Keratinocyte (primary cell): ENCODE data around the gene ATAD1. TPM values are rescaled to one million over a fixed set of nuclear protein-coding genes. Genes with fewer than 3 reads are reported as not detected.
A peak's percentile ranks its signal among the peaks of the same experiment; 100 is the strongest.
"Not testable (repeated sequence)": the region's sequence is repeated elsewhere in the genome, so short reads cannot be mapped to it uniquely, and the experiment has no call there.

Source experiments
- DNase-seq: peaks from one replicate; pipeline ENCODE4 v3.0.0-alpha.2; 2011; ENCODE audit warnings: low read depth, missing footprints, low spot score
- FAIRE-seq: peaks from 2 replicates; lab custom pipeline; 2011; peaks lifted over from hg19 to GRCh38; lab: Jason Lieb, UNC
- H2AFZ ChIP-seq: 2 replicates; pipeline ENCODE4 v1.6.0; 2012; ENCODE audit warnings: low read length, control low read depth, inconsistent platforms; ENCODE audit not compliant: control insufficient read depth
- H3K27ac ChIP-seq: 2 replicates; pipeline ENCODE4 v1.5.1; 2011; ENCODE audit warnings: low read length; ENCODE audit not compliant: control insufficient read depth, insufficient read depth
- H3K27me3 ChIP-seq: 3 replicates; pipeline ENCODE4 v1.6.0; 2011; ENCODE audit warnings: low read length; ENCODE audit not compliant: control insufficient read depth, insufficient read depth; ENCODE audit errors: extremely low read depth
- H3K36me3 ChIP-seq, 2 experiments: 2 replicates in 1 of 2; 3 replicates in 1 of 2; pipeline ENCODE4 v1.5.1; 2011; ENCODE audit warnings: low read length in 2 of 2, mild to moderate bottlenecking in 1 of 2; ENCODE audit not compliant: control insufficient read depth in 2 of 2, insufficient read depth in 2 of 2; ENCODE audit errors: extremely low read depth in 1 of 2
- H3K4me1 ChIP-seq: 3 replicates; pipeline ENCODE4 v1.5.1; 2011; ENCODE audit warnings: low read length; ENCODE audit not compliant: control insufficient read depth, insufficient read depth; ENCODE audit errors: extremely low read depth
- H3K4me2 ChIP-seq: 3 replicates; pipeline ENCODE4 v1.6.0; 2011; ENCODE audit warnings: low read depth, low read length; ENCODE audit not compliant: control insufficient read depth, insufficient read depth; ENCODE audit errors: extremely low read depth
- H3K4me3 ChIP-seq, 3 experiments: fragments of 200-600 bp in 1 of 3; sonication (generic) in 1 of 3; 2 replicates in 2 of 3; 3 replicates in 1 of 3; pipeline ENCODE4 v1.5.1; 2011 to 2016; ENCODE audit warnings: low read length in 3 of 3, mild to moderate bottlenecking in 3 of 3, control low read depth in 2 of 3, inconsistent platforms in 1 of 3, low read depth in 1 of 3, mixed read lengths in 1 of 3, mixed run types in 1 of 3, moderate library complexity in 1 of 3; ENCODE audit not compliant: control insufficient read depth in 2 of 3, insufficient read depth in 2 of 3; ENCODE audit errors: extremely low read depth in 1 of 3
- H3K79me2 ChIP-seq: 2 replicates; pipeline ENCODE4 v1.6.0; 2012; ENCODE audit warnings: low read length; ENCODE audit not compliant: control insufficient read depth, insufficient read depth
- H3K9ac ChIP-seq: 3 replicates; pipeline ENCODE4 v1.6.0; 2011; ENCODE audit warnings: low read length; ENCODE audit not compliant: control insufficient read depth, insufficient read depth; ENCODE audit errors: extremely low read depth
- H3K9me1 ChIP-seq: 3 replicates; pipeline ENCODE4 v1.6.0; 2011; ENCODE audit warnings: low read length; ENCODE audit not compliant: control insufficient read depth, insufficient read depth; ENCODE audit errors: extremely low read depth
- H3K9me3 ChIP-seq: 2 replicates; pipeline ENCODE4 v1.5.1; 2012; ENCODE audit warnings: low read depth, low read length; ENCODE audit not compliant: control insufficient read depth
- H4K20me1 ChIP-seq: 3 replicates; pipeline ENCODE4 v1.6.0; 2011; ENCODE audit warnings: low read length; ENCODE audit not compliant: control insufficient read depth, insufficient read depth; ENCODE audit errors: extremely low read depth
- EZH2 ChIP-seq: IDR thresholded peaks from one replicate; pipeline ENCODE4 v1.6.1; 2012; ENCODE audit warnings: inconsistent platforms, mild to moderate bottlenecking, low read length, moderate library complexity
- dilution Hi-C: fragments of 300-500 bp; cut with MboI; formaldehyde crosslinking; loops from one replicate; pipeline ENCODE4 v1.7.0; 2020; ENCODE audit warnings: low sequenced_read_pairs; ENCODE audit not compliant: extremely low pct_ligation_motif_present
- polyA plus RNA-seq, 5 experiments: library from polyadenylated mRNA; depleted of rRNA in 3 of 5; stranded (reverse) in 3 of 5; stranded (forward) in 1 of 5; unstranded in 1 of 5; fragments of >200 nt; gene quantifications; 1 replicate in 1 of 5; 2 replicates in 3 of 5; 3 replicates in 1 of 5; pipeline versions ENCODE4 v1.2.1 to v1.2.3, GENCODE V29; 2011 to 2012; ENCODE audit warnings: missing spikeins in 2 of 5, low read depth in 1 of 5, low replicate concordance in 1 of 5
- TF ChIP-seq, protein P1 (sequence below), 3 experiments: IDR thresholded peaks in 1 of 3; conservative IDR thresholded peaks in 1 of 3; optimal IDR thresholded peaks in 1 of 3; 2 replicates in 2 of 3; 3 replicates in 1 of 3; pipeline versions ENCODE3 to v1.5.1; 2011; ENCODE audit warnings: low read length in 3 of 3, mild to moderate bottlenecking in 3 of 3, moderate library complexity in 2 of 3, control low read depth in 1 of 3, inconsistent platforms in 1 of 3; ENCODE audit not compliant: insufficient read depth in 2 of 3; ENCODE audit errors: extremely low read depth in 1 of 3

The ATAD1 gene
- polyA plus RNA-seq, 1 donor (not counting 4 experiments of a cell fraction or from before 2014, with no cell fraction given), result 51.0 TPM

DNA sequence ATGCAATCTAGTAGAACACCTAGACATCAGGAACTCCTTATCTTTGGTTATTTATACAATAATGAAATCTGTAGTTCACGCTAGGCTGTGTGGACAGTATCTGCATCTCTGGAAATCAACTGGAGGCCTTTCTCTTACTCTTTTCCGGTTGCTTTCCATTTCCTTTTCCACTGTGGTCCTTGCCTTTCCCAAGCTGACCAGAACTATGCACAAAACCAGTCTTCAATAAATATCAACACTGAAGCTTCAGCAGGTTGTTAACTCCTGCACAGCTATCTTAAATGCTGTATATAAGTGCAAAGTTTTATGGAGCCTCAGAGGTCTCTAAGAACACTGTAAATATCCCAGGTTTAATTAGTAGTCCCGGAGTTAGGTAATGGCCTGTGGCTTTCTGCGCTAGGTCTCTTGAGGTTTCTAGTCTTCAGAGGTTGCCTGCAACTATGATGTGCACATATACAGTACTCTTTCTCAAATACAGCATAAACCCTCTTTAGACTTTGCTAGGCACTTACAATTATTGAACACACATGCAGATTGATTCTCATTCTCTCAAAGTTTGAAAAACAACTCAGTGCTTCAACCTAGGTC lies 42.9 kb upstream of the ATAD1 start:
- no peaks in the 10 kb centered on the region for H3K9me3 ChIP-seq
- no peak overlapping the region for H3K4me3 ChIP-seq
- H3K27ac ChIP-seq, result no peak overlapping the region
- DNase-seq (no peak), FAIRE-seq (no peak)
- TF ChIP-seq, protein P1, sequence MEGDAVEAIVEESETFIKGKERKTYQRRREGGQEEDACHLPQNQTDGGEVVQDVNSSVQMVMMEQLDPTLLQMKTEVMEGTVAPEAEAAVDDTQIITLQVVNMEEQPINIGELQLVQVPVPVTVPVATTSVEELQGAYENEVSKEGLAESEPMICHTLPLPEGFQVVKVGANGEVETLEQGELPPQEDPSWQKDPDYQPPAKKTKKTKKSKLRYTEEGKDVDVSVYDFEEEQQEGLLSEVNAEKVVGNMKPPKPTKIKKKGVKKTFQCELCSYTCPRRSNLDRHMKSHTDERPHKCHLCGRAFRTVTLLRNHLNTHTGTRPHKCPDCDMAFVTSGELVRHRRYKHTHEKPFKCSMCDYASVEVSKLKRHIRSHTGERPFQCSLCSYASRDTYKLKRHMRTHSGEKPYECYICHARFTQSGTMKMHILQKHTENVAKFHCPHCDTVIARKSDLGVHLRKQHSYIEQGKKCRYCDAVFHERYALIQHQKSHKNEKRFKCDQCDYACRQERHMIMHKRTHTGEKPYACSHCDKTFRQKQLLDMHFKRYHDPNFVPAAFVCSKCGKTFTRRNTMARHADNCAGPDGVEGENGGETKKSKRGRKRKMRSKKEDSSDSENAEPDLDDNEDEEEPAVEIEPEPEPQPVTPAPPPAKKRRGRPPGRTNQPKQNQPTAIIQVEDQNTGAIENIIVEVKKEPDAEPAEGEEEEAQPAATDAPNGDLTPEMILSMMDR (optimal IDR thresholded peaks at IDR 0.05 in 1 of 3, IDR thresholded peaks at IDR 0.05 in 1 of 3, conservative IDR thresholded peaks at IDR 0.05 in 1 of 3; ENCODE audit: extremely low read depth in 1 of 3, insufficient read depth in 2 of 3, low read length in 3 of 3), result no peak
- no peak for TF ChIP-seq EZH2
- H3K9me1 ChIP-seq, result no peaks in the 10 kb centered on the region
- H3K79me2 ChIP-seq, result peaks cover 19% of the 10 kb centered on the region
- H3K4me2 ChIP-seq, result peak overlapping the region; percentile 99
- no peaks in the 10 kb centered on the region for H3K36me3 ChIP-seq
- H3K27me3 ChIP-seq, result no peaks in the 10 kb centered on the region
- no peak overlapping the region for H3K9ac ChIP-seq
- H4K20me1 ChIP-seq, result peaks cover 3% of the 10 kb centered on the region
- peaks cover 11% of the 10 kb centered on the region for H3K4me1 ChIP-seq
- no peak overlapping the region for H2AFZ ChIP-seq
- dilution Hi-C loops, result no loop called here

DNA sequence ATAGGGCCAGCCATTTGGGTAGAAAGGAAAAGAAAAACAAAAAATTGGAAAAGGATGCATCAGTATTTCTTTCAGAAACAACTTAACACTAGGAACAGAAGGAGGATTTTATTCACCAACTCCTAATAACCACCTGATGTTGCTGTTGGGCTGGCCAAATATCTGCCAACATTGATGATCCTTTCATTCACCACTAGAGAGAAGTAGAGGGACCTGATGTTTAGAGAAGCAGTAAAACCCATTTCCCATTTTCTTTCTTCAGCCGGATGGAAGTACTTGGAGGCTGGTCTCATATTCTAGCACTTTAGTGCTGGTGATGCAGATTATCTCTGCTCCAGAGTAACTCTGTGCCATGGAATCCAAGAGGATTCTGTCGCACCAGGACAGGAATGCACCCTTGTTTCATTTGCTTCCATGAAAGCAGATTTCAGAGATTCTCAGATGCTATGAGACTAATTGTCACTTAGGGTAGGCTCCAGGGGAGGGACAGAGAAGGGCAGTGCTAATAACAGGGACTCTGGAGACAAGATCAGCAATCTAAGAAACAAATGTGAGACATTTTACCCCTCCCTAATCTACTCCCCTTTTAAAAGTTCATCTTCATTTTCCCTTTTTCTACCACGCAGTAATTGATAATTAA lies 42.2 kb upstream of the ATAD1 start:
- dilution Hi-C loops, result no loop called here
- H3K27me3 ChIP-seq, result no peaks in the 10 kb centered on the region
- H3K9me3 ChIP-seq, result no peaks in the 10 kb centered on the region
- no peak for DNase-seq
- no peaks in the 10 kb centered on the region for H3K36me3 ChIP-seq
- TF ChIP-seq, protein P1 (optimal IDR thresholded peaks at IDR 0.05 in 1 of 3, IDR thresholded peaks at IDR 0.05 in 1 of 3, conservative IDR thresholded peaks at IDR 0.05 in 1 of 3; ENCODE audit: extremely low read depth in 1 of 3, insufficient read depth in 2 of 3, low read length in 3 of 3), result peak; percentile 52 to 78 (median 55)
- no peak for TF ChIP-seq EZH2
- H3K79me2 ChIP-seq, result peaks cover 13% of the 10 kb centered on the region
- H3K4me3 ChIP-seq, result no peak overlapping the region
- H3K4me2 ChIP-seq, result no peak overlapping the region
- FAIRE-seq, result no peak
- no peak overlapping the region for H2AFZ ChIP-seq
- peaks cover 11% of the 10 kb centered on the region for H3K4me1 ChIP-seq
- H3K9me1 ChIP-seq, result no peaks in the 10 kb centered on the region
- no peak overlapping the region for H3K9ac ChIP-seq
- H3K27ac ChIP-seq, result no peak overlapping the region
- peaks cover 2% of the 10 kb centered on the region for H4K20me1 ChIP-seq

DNA sequence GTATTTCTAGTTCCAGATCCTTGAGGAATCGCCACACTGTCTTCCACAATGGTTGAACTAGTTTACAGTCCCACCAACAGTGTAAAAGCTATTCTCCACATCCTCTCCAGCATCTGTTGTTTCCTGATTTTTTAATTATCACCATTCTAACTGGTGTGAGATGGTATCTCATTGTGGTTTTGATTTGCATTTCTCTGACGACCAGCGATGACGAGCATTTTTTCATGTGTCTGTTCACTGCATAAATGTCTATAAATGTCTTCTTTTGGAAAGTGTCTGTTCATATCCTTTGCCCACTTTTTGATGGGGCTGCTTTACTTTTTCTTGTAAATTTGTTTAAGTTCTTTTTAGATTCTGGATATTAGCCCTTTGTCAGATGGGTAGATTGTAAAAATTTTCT lies 37.6 kb upstream of the ATAD1 start:
- H3K4me1 ChIP-seq, H3K4me3 ChIP-seq, H4K20me1 ChIP-seq, H3K9me3 ChIP-seq, dilution Hi-C loops, H3K4me2 ChIP-seq, H3K27me3 ChIP-seq, H2AFZ ChIP-seq, DNase-seq, H3K36me3 ChIP-seq, H3K9me1 ChIP-seq, H3K79me2 ChIP-seq, FAIRE-seq, H3K27ac ChIP-seq, H3K9ac ChIP-seq: not testable (repeated sequence)

DNA sequence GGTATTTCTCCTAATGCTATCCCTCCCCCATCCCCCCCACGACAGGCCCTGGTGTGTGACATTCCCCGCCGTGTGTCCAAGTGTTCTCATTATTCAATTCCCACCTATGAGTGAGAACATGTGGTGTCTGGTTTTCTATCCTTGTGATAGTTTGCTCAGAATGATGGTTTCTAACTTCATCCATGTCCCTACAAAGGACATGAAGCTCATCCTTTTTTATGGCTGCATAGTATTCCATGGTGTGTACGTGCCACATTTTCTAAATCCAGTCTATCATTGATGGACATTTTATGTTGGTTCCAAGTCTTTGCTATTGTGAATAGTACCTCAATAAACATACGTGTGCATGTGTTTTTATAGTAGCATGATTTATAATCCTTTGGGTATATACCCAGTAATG lies 37.2 kb upstream of the ATAD1 start:
- DNase-seq, H4K20me1 ChIP-seq, H3K9me1 ChIP-seq, dilution Hi-C loops, H3K79me2 ChIP-seq, H3K4me3 ChIP-seq, H2AFZ ChIP-seq, H3K9me3 ChIP-seq, H3K4me2 ChIP-seq, FAIRE-seq, H3K27ac ChIP-seq, H3K9ac ChIP-seq, H3K27me3 ChIP-seq, H3K4me1 ChIP-seq, H3K36me3 ChIP-seq: not testable (repeated sequence)
